HG02943 (cell line): ENCODE data around the gene RHAG.
"Not testable (repeated sequence)": the region's sequence is repeated elsewhere in the genome, so short reads cannot be mapped to it uniquely, and the experiment has no call there.

Experiments used
- ATAC-seq: cut with Tn5 transposase; IDR thresholded peaks from one replicate; pipeline ENCODE4 v1.9.1; 2021; ENCODE audit warnings: mild to moderate bottlenecking, low read depth, moderate library complexity; ENCODE audit not compliant: unreplicated experiment

The RHAG gene

GRCh38 chr6:49636713-49637349, at the start of gene RHAG:
TSS of gene RHAG (minus strand) at chr6:49636839. CDS start at chr6:49636812, 27 bp downstream.
- no peak for ATAC-seq

GRCh38 chr6:49676671-49677281, 40.1 kb upstream of the RHAG start:
- no peak for ATAC-seq

GRCh38 chr6:49675816-49676215, 39.2 kb upstream of the RHAG start:
- no peak for ATAC-seq

DNA sequence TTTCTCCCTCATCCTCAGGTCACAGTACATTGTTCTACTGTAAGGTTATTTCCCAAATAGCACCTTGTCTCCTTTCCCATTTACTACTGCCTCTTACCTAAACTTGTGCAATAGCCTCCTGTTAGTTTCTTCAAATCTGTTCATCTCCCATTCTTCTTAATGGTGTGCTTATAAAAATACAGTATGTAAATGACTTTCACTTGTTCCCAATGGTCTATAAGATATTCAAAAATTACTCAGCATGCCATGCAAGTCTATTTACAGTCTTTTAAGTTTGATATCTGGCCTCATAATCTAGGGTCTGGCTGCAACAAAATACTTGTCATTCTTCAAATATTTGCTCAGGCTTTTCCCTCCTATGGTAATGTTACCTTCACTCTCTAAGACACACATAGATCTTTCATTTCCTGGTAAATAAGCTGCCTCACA, 31.5 kb upstream of the RHAG start:
- ATAC-seq: no peak

DNA sequence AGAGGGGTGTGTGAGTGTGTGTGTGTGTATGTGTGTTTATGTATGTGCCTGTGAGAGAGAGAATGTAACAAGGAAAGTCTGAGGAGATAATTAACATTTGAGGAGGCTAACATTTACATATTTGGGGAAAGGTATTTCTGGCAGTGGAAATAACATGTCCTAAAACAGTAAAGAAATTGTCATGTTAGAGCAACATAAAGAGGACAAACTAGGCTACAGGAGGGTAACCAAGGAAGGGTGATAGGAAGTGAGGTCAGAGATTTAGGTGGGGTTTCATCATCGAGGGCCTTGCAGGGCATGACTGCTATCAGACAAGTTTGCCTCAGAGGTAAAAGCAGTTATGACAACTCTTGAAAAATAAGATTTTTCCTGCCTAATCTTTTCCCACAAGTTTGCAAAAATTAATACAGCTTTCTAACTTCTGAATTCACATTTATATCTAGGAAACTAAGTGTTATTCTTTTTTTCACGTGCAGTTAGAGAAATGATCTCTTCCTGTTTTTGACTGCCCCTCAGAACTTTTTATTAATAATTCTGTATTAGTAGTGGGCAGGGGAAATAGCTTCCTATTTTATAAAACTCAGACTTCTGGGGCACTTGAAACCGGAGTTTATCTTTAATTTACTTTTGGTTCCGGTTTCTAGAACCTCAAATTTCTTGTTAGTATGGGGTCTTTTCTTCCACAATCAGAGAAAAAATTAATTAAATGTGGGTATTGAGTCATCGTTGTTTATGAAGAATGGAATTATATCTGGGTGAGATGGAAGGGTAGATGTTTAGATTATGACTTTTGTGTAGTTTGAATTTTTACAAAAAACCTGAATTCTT, 30.5 kb upstream of the RHAG start:
- ATAC-seq: no peak

GRCh38 chr6:49666480-49666879, 29.8 kb upstream of the RHAG start:
- ATAC-seq: no peak

DNA sequence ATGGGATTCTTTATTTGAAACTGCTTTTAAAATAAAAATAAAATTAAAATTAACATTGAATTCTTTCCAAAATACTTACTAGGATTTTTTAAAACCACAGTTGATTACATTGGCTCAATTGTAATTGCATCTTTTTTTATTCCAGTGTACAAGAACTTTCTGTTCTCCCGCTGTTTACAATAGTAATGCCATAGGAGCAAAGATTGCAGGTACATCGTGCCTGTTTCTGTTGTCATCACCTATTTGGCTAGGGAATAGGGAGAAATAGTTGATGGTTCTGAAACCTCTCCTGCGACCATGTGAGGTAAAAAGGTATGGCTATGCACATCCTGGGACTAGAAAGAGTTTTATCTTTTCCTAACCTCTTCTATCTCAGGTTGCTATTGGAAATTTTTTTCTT, 28.2 kb upstream of the RHAG start:
- ATAC-seq: no peak

DNA sequence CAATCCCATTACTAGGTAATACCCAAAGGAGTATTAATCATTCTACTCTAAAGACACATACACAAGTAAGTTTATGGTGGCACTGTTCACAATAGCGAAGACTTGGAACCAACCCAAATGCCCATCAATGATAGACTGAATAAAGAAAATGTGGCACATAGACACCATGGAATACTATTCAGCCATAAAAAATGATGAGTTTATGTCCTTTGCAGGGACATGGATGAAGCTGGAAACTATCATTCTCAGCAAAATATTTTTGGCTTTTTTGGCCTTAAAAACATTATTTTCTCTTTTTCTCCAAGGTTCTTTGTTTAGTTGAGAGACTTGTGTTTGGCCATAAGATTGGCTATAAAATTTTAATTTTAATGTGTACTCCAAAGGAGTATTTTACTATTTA, 27.4 kb upstream of the RHAG start:
- not testable (repeated sequence) for ATAC-seq

DNA sequence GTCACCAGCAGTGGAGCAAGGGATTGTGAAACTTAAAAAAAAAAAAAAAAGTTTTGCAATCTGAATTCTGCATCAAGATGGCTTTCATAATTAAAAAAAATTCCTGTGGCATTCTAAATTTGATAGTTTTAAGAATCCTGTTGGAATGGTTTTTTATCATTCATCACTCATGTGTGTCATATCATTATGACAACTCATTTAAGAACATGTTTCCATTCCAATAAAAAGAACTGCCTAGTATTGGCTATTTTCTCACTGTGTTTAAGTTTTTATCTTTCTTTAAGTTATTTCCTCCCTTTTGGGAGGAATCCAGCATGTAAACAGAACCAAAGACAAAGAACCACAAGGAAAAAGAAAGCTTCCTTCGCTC, 26.2 kb upstream of the RHAG start:
- ATAC-seq: no peak

- no peak for ATAC-seq
Measured at GRCh38 chr6:49662231-49662891, 25.7 kb upstream of the RHAG start.

- ATAC-seq: no peak
Measured at GRCh38 chr6:49653942-49654341, 17.3 kb upstream of the RHAG start.

DNA sequence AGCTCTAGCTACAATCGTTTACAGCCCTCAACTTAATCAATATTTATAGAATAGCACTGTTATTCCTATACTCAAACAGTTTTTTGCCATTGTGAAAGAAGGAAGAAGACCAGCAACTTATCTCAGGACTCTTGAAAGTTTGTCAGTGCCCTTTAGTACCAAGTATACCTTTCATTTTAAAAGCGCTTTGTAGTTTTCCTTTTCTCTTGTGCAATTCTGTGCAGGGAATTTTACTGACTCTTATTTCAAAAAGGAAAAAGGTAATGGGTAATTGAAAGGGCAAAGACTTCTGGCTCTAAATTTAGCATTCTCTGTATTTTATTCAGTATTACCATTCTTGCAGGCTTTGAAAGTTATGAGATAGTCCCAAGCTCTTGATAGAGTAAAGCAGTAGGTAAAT, 16.8 kb upstream of the RHAG start:
- no peak for ATAC-seq

DNA sequence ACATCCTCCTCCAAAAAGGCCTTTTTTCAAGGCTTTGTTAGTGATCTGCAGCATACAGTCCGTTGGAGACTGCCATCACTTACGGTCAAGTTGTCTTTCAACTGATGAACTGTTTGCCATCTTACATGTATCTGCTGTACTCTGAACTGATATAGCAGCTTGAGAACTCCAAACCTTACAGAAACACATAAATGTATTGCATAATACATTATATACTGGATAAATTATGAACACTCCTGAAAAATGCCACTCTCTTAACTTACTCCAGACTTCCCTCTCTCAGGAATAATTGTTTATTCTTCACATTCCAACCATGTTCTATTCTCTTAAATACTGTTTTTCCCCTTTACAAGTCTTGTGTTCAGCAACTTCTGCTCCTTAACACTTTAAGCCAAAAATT, 14.6 kb upstream of the RHAG start:
- ATAC-seq: no peak

- no peak for ATAC-seq
Measured at GRCh38 chr6:49649988-49650387, 13.3 kb upstream of the RHAG start.

DNA sequence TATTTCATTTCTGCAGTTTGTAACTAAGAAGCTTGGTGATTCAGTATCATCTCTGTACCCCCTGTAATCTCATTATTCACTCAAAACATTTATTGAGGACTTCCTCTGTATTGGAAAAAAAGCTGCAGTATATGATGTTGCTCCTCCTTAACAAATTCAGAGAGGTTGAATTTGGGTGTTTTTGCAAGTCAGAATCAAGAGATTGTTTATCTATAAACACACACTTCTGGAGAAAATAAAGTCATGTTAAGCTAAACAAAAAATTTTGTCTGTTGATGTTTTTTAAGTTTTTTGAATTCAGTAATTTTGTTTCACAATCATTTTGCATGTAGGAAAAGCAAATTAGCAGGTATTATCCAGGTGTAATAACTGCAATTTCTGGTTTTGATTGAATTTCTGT, 11.4 kb upstream of the RHAG start:
- no peak for ATAC-seq

DNA sequence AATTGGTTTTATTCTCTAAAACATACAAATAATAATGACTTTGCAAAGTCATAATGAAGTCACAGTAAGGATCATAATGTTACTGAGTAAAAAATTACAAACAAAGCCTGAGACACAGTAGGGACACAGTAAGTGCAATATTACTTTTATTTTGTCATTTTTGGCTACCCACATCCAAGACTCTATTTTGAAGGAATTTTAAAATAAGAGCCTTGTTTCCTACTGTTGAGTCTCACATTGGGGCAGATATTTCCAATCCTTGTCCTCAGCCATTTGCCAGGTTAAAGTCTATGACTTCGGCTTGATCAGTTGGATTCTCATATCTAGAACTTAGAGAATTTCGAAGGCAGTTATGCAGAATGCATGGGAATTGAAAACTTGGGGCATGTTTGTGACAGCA, 10.8 kb upstream of the RHAG start:
- no peak for ATAC-seq

DNA sequence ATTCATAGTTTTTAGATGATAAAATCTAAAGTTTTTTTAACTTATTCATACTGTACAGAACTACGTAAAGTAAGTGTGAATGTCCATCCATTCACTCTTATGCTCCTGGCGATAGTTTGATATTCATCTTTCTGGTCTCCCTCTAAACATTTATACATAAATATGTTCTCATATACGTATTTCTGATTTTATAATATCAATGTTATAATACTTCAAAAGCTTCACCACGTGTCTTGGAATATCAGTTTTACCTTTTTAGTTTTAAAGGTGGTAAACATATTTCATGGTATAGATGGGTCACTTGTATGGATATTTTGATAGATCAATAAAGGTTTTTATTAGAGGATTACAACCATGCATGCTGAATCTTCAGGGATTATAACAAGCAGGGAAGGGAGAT, 10.3 kb upstream of the RHAG start:
- ATAC-seq: no peak

- ATAC-seq: no peak
Measured at GRCh38 chr6:49646130-49646824, 9.6 kb upstream of the RHAG start.

DNA sequence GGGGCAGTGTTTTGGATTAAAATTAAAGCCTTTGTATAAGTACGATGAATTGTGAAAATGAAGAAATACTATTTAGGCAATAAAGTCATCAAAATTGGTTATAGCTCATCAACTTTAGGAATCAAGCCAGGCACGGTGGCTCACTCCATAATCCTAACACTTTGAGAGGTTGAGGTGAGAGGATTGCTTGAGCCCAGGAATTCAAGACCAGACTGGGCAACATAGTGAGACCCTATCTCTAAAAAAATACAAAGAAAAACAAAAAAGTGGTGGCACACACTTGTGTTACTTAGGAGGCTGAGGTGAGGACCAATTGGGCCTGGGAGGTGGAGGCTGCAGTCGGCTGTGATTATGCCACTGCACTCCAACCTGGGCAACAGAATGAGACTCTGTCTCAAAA, 8.5 kb upstream of the RHAG start:
- no peak for ATAC-seq

- ATAC-seq: no peak
Measured at GRCh38 chr6:49639177-49639817, 2.7 kb upstream of the RHAG start.
